Stimulated activated CD4-positive, alpha-beta T cell treated with anti-CD3 and anti-CD28 coated beads, TNF-alpha, amount 100 ng/mL, for 24 hours (primary cell): ENCODE data around the gene MTHFD1.
A peak's percentile ranks its signal among the peaks of the same experiment; 100 is the strongest.

Experiments used
- DNase-seq, 3 experiments: peaks; one replicate each; pipeline ENCODE4 v3.0.0-alpha.2; 2020; ENCODE audit warnings: low read depth in 3 of 3

Gene MTHFD1

DNA sequence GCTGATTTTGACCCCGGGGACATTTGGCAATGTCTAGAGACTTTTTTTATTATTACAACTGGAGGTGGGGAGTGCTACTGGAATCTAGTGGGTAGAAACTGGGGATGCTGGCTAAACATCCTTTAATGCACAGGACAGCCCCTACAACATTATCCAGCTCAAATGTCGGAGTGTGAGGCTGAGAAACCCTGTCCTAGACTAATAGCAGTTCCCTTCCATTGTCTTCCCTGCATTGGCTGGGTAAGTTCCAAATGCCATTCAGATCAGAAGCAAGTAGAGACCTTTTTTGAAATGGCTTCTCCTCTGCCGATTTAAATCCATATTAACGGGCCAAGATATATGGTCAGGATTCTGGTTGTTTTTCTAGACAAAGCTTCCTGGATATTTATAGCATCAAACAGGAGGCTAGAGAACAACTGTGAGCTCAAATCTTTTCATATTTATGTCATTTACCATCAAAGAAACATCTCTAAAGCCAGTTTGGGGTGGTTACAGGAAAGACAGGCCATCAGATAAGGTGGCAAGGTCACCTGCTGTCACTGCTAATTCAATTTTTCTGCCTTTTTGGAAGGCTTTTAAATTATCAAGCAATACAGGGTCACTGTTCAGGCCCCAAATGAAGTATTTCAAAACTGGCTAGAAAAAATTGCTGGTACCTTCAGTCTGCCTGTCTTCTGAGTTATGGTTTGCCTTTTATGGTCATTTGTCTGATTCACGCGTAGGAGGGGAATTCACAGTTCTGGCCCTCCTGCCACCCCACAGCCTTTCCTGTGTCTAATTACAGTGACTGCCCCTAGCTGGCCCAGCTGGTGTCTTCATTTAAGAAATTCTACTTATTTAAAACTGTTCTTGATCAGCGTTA, 57.1 kb downstream of the MTHFD1 start:
- peak in 2 of 3 experiments; percentile 16 to 31 for DNase-seq

DNA sequence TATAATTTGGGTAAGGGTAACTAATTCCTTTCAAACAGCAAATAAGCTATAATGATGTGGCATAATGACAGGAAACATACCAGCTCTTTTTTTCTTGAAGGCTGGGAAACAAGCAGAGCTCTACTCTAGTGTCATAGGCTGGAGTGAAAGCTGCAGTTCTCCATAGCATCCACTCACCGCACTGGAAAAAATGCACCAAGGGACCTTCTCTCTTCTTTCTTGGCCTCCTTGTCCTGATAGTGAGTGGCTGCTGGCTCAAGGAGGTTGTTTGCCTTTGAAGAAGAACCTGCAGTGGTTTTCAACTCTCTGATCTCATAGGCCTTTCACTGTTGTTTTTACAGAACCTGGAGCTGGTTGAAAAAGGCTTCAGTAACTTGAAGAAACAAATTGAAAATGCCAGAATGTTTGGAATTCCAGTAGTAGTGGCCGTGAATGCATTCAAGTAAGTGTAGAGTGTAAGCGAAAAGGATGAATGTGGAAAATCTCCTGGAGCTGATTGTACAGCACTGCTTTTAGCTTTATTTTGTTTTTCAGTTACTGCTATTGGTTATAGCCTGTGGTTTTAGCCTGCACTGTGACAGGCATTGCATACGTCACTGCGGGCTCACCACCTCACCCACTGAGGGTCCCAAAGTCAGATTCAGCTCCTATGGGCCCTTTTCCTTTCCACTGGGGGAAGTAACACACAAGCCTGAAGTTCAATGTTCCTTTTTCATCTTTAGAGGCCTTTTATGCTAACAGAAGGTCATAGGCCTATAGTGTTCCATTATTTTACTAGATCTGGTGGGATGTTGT, 59.9 kb downstream of the MTHFD1 start:
- no peak for DNase-seq

- DNase-seq: no peak
Measured at GRCh38 chr14:64450255-64450654, 62.1 kb downstream of the MTHFD1 start.

GRCh38 chr14:64454671-64455070, 66.5 kb downstream of the MTHFD1 start:
- DNase-seq: no peak

DNA sequence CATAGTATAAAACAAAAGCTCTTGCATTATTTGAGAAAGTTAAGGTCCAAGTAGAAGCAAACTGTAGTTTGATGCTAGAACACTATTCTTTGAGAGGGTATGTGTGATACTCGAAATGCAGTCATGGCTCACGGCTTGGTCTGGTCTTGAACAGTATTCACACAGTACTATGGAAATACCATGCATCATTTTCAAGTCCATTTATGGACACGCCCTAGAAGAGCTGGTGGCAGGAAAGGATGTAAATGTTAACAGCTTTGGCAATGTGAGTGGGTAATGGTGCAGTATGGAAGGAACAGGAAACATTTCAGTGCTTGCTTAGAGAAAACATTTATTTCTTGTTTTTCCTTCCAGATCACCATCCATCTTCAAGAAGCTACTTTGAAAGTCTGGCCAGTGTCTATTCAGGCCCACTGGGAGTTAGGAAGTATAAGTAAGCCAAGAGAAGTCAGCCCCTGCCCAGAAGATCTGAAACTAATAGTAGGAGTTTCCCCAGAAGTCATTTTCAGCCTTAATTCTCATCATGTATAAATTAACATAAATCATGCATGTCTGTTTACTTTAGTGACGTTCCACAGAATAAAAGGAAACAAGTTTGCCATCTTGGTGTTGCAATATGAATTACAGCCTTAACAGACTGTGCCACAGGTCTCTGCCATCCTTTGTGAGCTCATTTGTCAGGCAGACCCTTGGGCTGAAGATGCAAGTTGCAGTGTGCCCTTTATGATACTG, 71.4 kb downstream of the MTHFD1 start:
- DNase-seq: no peak

DNA sequence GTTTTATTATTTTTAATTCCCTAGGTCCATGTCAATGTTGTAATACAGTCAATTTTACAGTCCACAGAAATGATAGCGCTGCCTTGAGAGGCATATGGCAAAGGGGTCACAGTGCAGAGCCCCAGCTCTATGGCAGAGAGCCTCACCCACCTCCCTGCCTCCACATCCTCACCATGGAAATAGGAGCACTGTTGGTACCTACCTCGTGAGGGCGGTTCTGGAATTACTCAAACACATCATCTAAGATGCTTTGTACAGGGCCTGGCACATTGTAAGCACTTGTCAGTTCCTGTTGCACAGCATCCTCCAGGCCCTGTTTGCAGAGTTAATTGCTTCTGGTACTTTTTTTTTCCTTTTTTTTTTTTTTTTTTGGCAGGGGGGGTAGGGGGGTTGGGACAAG, 73.1 kb downstream of the MTHFD1 start:
- DNase-seq: no peak

DNA sequence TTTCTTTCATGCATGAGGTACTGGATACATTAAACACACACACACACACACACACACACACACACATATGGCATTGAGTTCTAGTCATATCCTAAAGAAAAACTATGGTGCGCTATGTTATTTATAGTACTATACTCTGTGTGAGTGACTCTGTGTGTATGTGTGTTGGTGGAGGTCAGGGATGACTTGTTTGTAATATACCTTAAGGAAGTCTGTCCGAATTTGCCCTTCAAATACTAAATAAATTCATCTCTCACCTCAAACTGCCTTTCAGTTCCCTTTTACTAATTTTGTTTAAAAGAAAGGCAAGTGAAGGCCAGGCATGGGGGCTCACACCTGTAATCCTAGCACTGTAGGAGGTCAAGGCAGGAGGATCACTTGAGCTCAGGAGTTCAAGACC, 75.0 kb downstream of the MTHFD1 start:
- no peak for DNase-seq

GRCh38 chr14:64463873-64464272, 75.7 kb downstream of the MTHFD1 start:
- no peak for DNase-seq

DNA sequence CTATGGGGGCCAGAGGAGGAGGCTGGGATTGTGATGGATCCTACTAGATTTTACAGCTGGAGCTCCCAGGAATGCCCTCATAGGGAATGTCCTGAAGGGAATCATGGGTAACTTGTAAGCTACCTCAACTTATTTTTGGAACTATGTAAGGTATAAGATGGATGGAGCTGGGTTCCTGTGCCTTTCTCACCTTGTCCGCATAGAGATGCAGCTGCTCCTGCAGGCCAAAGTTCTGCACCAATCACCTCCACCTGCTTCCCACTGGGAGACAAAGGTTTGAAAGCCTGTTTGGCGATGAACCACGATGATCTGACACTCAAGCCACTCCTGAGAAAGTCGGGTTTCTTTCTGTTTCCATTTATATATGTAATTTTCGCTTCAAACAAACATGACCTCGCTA, 76.5 kb downstream of the MTHFD1 start:
- no peak for DNase-seq

DNA sequence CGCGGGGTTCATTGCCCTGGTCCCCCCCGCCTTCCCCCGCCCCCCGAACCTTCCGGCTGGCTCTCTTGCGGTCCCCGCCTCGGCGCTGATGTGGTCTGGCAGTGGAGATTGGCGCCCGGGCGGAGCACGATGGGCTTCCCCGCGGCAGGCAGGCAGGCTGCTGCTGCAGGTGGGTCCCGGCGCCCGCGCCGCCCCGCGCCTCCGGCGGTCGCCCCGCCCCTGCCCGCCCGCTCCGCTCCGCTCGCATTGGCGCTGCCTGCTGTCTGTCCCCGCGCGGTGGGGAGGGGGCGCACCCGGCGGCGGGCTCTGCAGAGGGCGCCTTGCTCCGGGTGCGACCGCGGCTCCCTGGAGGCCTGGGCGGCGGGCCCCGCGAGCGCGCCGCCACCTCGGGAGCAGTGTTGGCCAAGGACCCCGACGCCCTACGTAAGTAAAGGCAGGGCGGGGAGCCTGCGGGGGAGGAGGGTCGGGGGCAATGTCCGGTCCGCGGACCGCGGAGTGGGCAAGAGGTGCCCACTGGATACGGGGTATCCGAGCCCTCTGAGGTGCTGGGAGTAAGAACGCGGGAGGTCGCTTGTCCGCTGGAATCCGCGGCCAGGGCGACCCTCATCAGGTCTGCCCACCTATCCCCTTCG, 77.2 kb downstream of the MTHFD1 start, which contains the start of gene AKAP5:
TSS of gene AKAP5 (plus strand) at position 309 of the 632 bp plus-strand sequence. CDS start 2,896 bp downstream, outside the sequence.
- peak in 2 of 3 experiments; percentile 43 to 57 for DNase-seq

DNA sequence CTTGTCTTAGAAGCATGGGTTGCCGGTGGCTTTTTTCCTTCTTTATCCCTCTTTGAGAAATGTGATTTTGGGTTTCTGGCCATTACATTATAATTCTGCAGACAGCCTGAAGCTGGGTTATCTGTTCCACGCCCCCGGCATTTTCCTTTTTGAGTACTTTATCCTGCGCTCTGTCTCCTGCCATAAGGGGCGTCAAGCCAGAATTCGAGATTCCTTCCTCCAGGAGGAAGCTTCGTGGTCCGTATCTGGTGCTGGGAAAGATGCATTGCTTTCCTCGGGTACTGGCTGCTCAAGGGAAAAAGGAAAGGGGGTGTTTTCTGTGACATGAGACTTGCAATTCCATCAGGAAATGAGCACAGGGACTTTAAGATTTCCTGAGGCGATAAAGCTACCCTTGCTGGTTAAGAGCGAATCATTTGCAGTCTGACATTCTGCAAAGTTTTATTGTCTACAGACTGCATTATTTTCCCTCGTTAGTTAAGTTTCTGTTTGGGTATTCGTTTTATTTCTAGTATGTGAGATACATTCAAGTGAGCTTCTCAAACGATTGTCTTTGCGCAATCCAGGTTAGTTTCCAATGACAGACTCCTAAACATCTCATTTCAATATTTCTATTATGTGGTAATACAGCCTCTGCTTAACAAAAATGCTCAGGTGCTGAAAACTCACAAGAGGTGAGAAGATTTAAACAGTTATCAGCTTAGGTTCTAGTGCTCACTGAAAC, 77.8 kb downstream of the MTHFD1 start:
- DNase-seq: no peak

DNA sequence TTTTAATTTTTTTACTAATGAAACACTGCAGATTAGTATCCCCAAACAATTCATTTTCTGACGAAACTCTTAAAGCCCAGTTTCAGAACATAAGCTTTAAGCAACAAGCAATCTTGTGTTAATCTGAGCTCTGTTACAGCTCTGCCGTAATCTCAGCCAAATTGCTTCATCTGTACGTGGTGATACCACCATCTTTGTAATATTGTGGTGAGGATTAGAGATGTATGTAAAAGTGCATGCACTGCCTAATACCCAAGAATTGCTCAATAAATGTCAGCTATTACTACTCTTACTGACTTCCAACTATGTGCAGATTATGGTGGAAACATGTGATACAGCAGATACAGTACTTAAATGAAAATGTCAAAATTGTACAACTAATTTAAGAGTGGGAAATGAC, 78.9 kb downstream of the MTHFD1 start:
- no peak for DNase-seq

DNA sequence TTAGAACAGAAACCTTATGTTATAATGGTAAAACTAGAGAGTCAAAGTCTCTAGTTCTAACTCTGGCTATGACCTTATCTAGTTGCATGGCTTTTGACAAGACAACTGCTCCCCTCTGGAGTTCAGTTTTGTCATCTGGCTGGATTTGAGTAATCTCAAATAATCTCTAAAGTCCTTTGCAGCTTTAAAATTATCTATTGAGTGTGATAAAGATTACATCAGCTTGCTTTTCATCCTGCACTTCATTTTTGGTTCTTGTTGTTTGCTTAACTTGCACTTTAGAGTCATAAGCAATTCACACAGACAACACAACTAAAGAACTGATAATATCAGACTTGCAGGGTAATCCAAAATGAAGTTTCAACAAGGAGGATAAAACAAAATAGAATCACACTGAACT, 79.4 kb downstream of the MTHFD1 start:
- no peak for DNase-seq

- DNase-seq: no peak
Measured at GRCh38 chr14:64468451-64468850, 80.3 kb downstream of the MTHFD1 start.

GRCh38 chr14:64474041-64474440, 85.9 kb downstream of the MTHFD1 start:
- DNase-seq: no peak

DNA sequence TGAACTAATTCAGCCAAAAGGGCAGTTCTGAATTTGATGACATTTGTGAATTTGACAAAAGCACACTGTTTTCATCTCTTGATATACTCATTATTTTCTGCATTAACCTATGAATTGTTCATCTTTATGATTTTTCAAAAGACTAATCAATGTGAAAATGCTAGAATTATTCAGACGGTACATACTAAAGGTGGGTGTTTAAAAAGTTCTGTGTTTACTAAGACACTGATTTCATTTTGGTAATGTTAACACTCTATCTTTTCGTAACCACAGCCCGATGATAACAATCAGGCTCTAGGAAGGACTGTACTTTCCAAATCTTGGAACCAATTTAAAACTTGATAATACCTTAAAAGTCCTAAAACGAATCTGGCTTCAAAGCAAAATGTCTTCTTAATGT, 86.5 kb downstream of the MTHFD1 start:
- DNase-seq: no peak

- DNase-seq: no peak
Measured at GRCh38 chr14:64475585-64476273, 87.6 kb downstream of the MTHFD1 start.

DNA sequence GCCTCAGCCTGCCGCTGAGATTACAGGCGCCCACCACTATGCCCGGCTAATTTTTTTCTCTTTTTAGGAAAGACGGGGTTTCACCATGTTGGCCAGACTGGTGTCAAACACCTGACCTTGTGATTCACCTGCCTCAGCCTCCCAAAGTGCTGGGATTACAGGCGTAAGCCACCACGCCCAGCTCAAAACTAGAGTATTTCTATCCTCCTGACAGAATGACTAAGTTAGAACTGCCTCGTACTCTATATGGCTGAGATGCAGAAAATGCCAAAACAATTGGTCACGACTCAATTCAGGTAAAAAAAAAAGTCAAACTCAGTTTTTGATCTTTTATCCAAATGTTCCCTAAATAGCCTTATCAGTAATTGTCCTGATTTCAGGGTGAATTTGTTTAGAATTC, 88.3 kb downstream of the MTHFD1 start:
- no peak for DNase-seq

GRCh38 chr14:64478634-64479250, 90.6 kb downstream of the MTHFD1 start:
- no peak for DNase-seq

DNA sequence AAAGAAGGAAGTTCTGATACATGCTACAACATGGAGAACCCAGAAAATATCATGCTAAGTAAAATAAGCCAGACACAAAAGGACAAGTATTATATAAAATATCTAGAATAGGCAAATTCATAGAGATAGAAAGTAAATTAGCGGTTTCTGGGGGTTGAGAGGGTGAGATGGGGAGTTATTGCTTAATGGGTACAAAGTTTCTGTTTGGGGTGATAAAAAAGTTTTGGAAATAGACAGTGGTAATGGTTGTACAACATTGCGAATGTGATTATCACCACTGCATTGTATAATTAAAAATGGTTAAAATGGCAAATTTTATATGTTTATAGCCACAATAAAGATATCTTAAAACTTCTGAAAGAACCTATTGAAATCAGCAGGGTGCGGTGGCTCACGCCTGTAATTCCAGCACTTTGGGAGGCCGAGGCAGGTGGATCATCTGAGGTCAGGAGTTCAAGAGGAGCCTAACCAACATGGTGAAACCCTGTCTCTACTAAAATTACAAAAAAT, 100.5 kb downstream of the MTHFD1 start:
- no peak for DNase-seq
